WTC11 (cell line): ENCODE data around the gene TEX26. TPM values are rescaled to one million over a fixed set of nuclear protein-coding genes. Genes with fewer than 3 reads are reported as not detected.

Experiments
- ATAC-seq: fragments of 200-7000 bp; cut with Tn5 transposase; 2 replicates; pipeline ENCODE4 v1.10.0; 2021; ENCODE audit warnings: mild to moderate bottlenecking, moderate library complexity
- CTCF ChIA-PET: fragments of 300-600 bp; sonication (Branson Sonifier 250); formaldehyde crosslinking; loops from one replicate; lab custom pipeline; 2021; ENCODE audit warnings: antibody characterized with exemption; lab: Charles Lee
- POLR2A ChIA-PET: fragments of 350-600 bp; sonication (Branson Sonifier 250); formaldehyde crosslinking; loops from one replicate; lab custom pipeline; 2021; ENCODE audit warnings: antibody characterized with exemption; lab: Charles Lee
- DNase-seq: peaks from one replicate; pipeline ENCODE4 v3.0.0; 2021; ENCODE audit warnings: low spot score
- H3K27ac Mint-ChIP-seq: 2 replicates; pipeline ENCODE4 v1.8.0; 2021; ENCODE audit warnings: mixed read lengths
- H3K27me3 Mint-ChIP-seq: 2 replicates; pipeline ENCODE4 v1.8.0; 2021; ENCODE audit warnings: low read depth, mild to moderate bottlenecking, moderate library complexity, mixed read lengths
- H3K36me3 Mint-ChIP-seq: 2 replicates; pipeline ENCODE4 v1.8.0; 2021; ENCODE audit warnings: mixed read lengths
- H3K4me1 Mint-ChIP-seq: 2 replicates; pipeline ENCODE4 v1.8.0; 2022; ENCODE audit warnings: mixed read lengths
- H3K4me3 Mint-ChIP-seq: 2 replicates; pipeline ENCODE4 v1.8.0; 2021; ENCODE audit warnings: mild to moderate bottlenecking, moderate library complexity, mixed read lengths
- H3K9me3 Mint-ChIP-seq: 2 replicates; pipeline ENCODE4 v1.8.0; 2021; ENCODE audit warnings: mixed read lengths
- EMX1 ChIP-seq: fragments of 250-450 bp; sonication (Bioruptor Pico); IDR thresholded peaks from 2 replicates; pipeline ENCODE4 v1.8.0; 2021; ENCODE audit warnings: mild to moderate bottlenecking
- ETV6 ChIP-seq: sonication (generic); formaldehyde crosslinking; IDR thresholded peaks from 2 replicates; pipeline ENCODE4 v1.8.1; 2022; ENCODE audit warnings: mild to moderate bottlenecking, missing genetic modification reagents
- GTF2I ChIP-seq: fragments of 250-450 bp; sonication (Bioruptor Pico); conservative IDR thresholded peaks from 2 replicates; pipeline ENCODE4 v1.4.0; 2021; ENCODE audit warnings: mild to moderate bottlenecking
- HMGA2 ChIP-seq: fragments of 250-450 bp; sonication (Bioruptor Pico); IDR thresholded peaks from 2 replicates; pipeline ENCODE4 v1.4.0; 2021; ENCODE audit warnings: mild to moderate bottlenecking, moderate library complexity
- IRF2 ChIP-seq: sonication (generic); formaldehyde crosslinking; IDR thresholded peaks from 2 replicates; pipeline ENCODE4 v1.8.0; 2022; ENCODE audit warnings: low read depth, missing genetic modification reagents, borderline replicate concordance
- JAZF1 ChIP-seq: fragments of 250-450 bp; sonication (Bioruptor Pico); IDR thresholded peaks from 2 replicates; pipeline ENCODE4 v1.9.0; 2021; ENCODE audit warnings: moderate library complexity, mild to moderate bottlenecking, inconsistent platforms
- JUN ChIP-seq: sonication (generic); formaldehyde crosslinking; IDR thresholded peaks from 2 replicates; pipeline ENCODE4 v1.8.0; 2023; ENCODE audit warnings: mild to moderate bottlenecking, missing genetic modification reagents
- MLX ChIP-seq: sonication (generic); formaldehyde crosslinking; IDR thresholded peaks from 2 replicates; pipeline ENCODE4 v1.8.1; 2023; ENCODE audit warnings: mild to moderate bottlenecking, missing genetic modification reagents, moderate library complexity
- NFATC4 ChIP-seq: fragments of 250-450 bp; sonication (Bioruptor Pico); IDR thresholded peaks from 2 replicates; pipeline ENCODE4 v1.9.0; 2021; ENCODE audit warnings: mild to moderate bottlenecking
- NFE2L1 ChIP-seq: sonication (generic); formaldehyde crosslinking; IDR thresholded peaks from 2 replicates; pipeline ENCODE4 v1.8.1; 2023; ENCODE audit warnings: missing genetic modification reagents
- NR3C1 ChIP-seq: sonication (generic); formaldehyde crosslinking; conservative IDR thresholded peaks from 2 replicates; pipeline ENCODE4 v1.8.1; 2023; ENCODE audit warnings: low read depth, mild to moderate bottlenecking, missing genetic modification reagents
- OVOL2 ChIP-seq: fragments of 250-450 bp; sonication (Bioruptor Pico); IDR thresholded peaks from 2 replicates; pipeline ENCODE4 v1.9.0; 2021; ENCODE audit warnings: mild to moderate bottlenecking, borderline replicate concordance
- RELA ChIP-seq: sonication (generic); formaldehyde crosslinking; IDR thresholded peaks from 2 replicates; pipeline ENCODE4 v1.8.1; 2022; ENCODE audit warnings: missing genetic modification reagents, mild to moderate bottlenecking, borderline replicate concordance
- SP1 ChIP-seq: sonication (generic); formaldehyde crosslinking; conservative IDR thresholded peaks from 2 replicates; pipeline ENCODE4 v1.8.1; 2022; ENCODE audit warnings: missing genetic modification reagents
- TCF7 ChIP-seq: sonication (generic); formaldehyde crosslinking; IDR thresholded peaks from 2 replicates; pipeline ENCODE4 v1.8.0; 2022; ENCODE audit warnings: mild to moderate bottlenecking, low read depth, missing genetic modification reagents, moderate library complexity
- ZBTB21 ChIP-seq: sonication (generic); formaldehyde crosslinking; IDR thresholded peaks from 2 replicates; pipeline ENCODE4 v1.8.1; 2023; ENCODE audit warnings: mild to moderate bottlenecking, missing genetic modification reagents, borderline replicate concordance
- ZBTB43 ChIP-seq: sonication (generic); formaldehyde crosslinking; IDR thresholded peaks from 2 replicates; pipeline ENCODE4 v1.8.1; 2023; ENCODE audit warnings: mild to moderate bottlenecking, missing genetic modification reagents
- ZMAT4 ChIP-seq: fragments of 250-450 bp; sonication (Bioruptor Pico); IDR thresholded peaks from 2 replicates; pipeline ENCODE4 v1.9.0; 2021; ENCODE audit warnings: mild to moderate bottlenecking
- ZNF121 ChIP-seq: sonication (generic); formaldehyde crosslinking; IDR thresholded peaks from 2 replicates; pipeline ENCODE4 v1.8.0; 2023; ENCODE audit warnings: missing genetic modification reagents
- ZNF219 ChIP-seq: sonication (generic); formaldehyde crosslinking; IDR thresholded peaks from 2 replicates; pipeline ENCODE4 v1.8.0; 2023; ENCODE audit warnings: missing genetic modification reagents, mild to moderate bottlenecking, borderline replicate concordance
- ZNF671 ChIP-seq: fragments of 250-450 bp; sonication (Bioruptor Pico); IDR thresholded peaks from 2 replicates; pipeline ENCODE4 v1.8.0; 2021; ENCODE audit warnings: mild to moderate bottlenecking
- ZSCAN18 ChIP-seq: fragments of 250-450 bp; sonication (Bioruptor Pico); IDR thresholded peaks from 2 replicates; pipeline ENCODE4 v2.1.2; 2022; ENCODE audit warnings: mild to moderate bottlenecking, moderate library complexity
- total RNA-seq: library from RNA; stranded (reverse); gene quantifications from 3 replicates; pipeline ENCODE4 v1.2.3, GENCODE V29; 2021
- TF ChIP-seq, protein P1 (sequence below): sonication (generic); formaldehyde crosslinking; IDR thresholded peaks from 2 replicates; pipeline ENCODE4 v1.8.0; 2022; ENCODE audit warnings: mild to moderate bottlenecking, missing genetic modification reagents
- TF ChIP-seq, protein P2 (sequence below): sonication (generic); formaldehyde crosslinking; IDR thresholded peaks from 2 replicates; pipeline ENCODE4 v1.8.1; 2022; ENCODE audit warnings: low read depth, mild to moderate bottlenecking, moderate library complexity, missing genetic modification reagents, borderline replicate concordance
- TF ChIP-seq, protein P3 (sequence below): sonication (generic); formaldehyde crosslinking; IDR thresholded peaks from 2 replicates; pipeline ENCODE4 v1.8.0; 2022; ENCODE audit warnings: mild to moderate bottlenecking, missing genetic modification reagents

Gene TEX26
- total RNA-seq, 1 experiment from 2014 or later, result not detected

DNA sequence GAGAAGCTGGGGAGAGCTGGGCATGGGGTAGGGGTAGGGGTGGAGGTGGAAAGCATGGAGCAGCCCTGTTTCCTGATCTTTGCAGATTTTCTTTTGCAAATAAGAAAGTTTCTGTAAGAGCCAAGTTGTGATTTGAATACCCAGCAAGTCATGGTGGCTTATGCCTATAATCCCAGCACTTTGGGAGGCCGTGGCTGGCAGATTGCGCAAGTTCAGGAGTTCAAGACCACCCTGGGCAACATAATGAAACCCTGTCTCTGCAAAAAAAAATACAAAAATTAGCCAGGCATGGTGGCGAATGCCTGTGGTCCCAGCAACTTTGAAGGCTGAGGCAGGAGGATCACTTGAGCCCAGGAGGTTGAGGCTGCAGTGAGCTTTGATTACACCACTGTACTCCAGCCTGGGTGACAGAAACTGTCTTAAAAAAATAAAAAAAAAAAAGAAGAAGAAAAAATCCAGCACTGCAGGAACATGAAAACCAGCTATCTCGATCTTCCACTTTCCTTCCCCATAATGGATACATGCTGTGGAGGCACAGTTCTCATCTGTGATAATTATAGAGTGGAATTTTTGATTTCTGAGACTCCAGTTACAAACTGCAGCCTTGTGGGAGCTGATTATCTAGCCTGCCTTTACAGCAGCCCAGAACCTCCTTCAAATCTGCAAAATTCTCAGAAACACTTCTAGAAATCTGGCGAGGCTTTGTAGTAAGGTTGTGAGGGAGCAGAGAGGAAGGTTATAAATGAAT is 12.1 kb upstream of the TEX26 start:
- Mint-ChIP-seq H3K36me3 (no peaks in the 10 kb centered on the region), H3K9me3 (no peaks in the 10 kb centered on the region), H3K4me1 (peaks cover 12% of the 10 kb centered on the region), H3K27me3 (no peaks in the 10 kb centered on the region), H3K4me3 (no peak overlapping the region), H3K27ac (no peak overlapping the region)
- ChIA-PET POLR2A (no interaction called here), CTCF (interaction anchor here (0.8 kb wide), 1 partner anchor 55 kb away, joined by 4 read pairs; no protein-coding TSS in a partner anchor)
- TF ChIP-seq ZMAT4 (no peak), HMGA2 (CRISPR knock-in tag) (no peak), NFE2L1 (CRISPR knock-in tag) (no peak), MLX (CRISPR knock-in tag) (no peak), JUN (CRISPR knock-in tag) (no peak), TCF7 (CRISPR knock-in tag) (no peak), RELA (CRISPR knock-in tag) (no peak)
- TF ChIP-seq, protein P1, sequence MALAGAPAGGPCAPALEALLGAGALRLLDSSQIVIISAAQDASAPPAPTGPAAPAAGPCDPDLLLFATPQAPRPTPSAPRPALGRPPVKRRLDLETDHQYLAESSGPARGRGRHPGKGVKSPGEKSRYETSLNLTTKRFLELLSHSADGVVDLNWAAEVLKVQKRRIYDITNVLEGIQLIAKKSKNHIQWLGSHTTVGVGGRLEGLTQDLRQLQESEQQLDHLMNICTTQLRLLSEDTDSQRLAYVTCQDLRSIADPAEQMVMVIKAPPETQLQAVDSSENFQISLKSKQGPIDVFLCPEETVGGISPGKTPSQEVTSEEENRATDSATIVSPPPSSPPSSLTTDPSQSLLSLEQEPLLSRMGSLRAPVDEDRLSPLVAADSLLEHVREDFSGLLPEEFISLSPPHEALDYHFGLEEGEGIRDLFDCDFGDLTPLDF (CRISPR knock-in tag), result no peak
- TF ChIP-seq, protein P2, sequence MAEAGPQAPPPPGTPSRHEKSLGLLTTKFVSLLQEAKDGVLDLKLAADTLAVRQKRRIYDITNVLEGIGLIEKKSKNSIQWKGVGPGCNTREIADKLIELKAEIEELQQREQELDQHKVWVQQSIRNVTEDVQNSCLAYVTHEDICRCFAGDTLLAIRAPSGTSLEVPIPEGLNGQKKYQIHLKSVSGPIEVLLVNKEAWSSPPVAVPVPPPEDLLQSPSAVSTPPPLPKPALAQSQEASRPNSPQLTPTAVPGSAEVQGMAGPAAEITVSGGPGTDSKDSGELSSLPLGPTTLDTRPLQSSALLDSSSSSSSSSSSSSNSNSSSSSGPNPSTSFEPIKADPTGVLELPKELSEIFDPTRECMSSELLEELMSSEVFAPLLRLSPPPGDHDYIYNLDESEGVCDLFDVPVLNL, result no peak
- no peak for DNase-seq
- no peak for ATAC-seq

DNA sequence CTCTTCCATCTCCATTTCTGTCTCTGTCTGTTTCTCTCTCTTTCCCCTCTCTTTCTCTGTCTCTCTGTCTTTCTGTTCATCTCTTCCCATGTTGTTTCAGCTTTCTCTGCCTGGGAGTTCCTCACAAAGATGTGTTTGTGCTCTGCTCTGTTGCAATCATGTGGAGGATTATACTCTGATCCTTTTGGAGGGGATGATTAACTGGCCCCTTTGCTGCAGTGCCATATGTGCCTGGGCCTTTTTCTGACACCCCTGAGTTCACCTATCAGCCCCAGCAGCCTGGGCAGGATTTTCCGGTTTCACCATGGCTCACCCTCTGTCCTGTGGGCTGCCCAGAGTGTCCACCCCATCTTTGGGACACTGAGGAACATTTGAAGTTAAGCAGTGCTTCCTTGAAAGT is 9.0 kb upstream of the TEX26 start:
- H3K27ac Mint-ChIP-seq, result no peak overlapping the region
- ATAC-seq (no peak), DNase-seq (no peak)
- POLR2A ChIA-PET, result no interaction called here
- no peaks in the 10 kb centered on the region for H3K36me3 Mint-ChIP-seq
- TF ChIP-seq ZNF219 (CRISPR knock-in tag) (no peak), GTF2I (CRISPR knock-in tag) (no peak), NFATC4 (CRISPR knock-in tag) (no peak), ZNF121 (CRISPR knock-in tag) (no peak), HMGA2 (CRISPR knock-in tag) (no peak), SP1 (CRISPR knock-in tag) (no peak)
- H3K9me3 Mint-ChIP-seq, result no peaks in the 10 kb centered on the region
- CTCF ChIA-PET, result interaction anchor here (0.7 kb wide), 1 partner anchor 9 kb away, joined by 3 read pairs; the partner anchor contains the start of gene TEX26
- H3K4me3 Mint-ChIP-seq, result no peak overlapping the region
- H3K27me3 Mint-ChIP-seq, result no peaks in the 10 kb centered on the region
- H3K4me1 Mint-ChIP-seq, result peaks cover 16% of the 10 kb centered on the region

- POLR2A ChIA-PET, result no interaction called here
- ATAC-seq (no peak), DNase-seq (no peak)
- H3K36me3 Mint-ChIP-seq, result no peaks in the 10 kb centered on the region
- no peaks in the 10 kb centered on the region for H3K27me3 Mint-ChIP-seq
- H3K27ac Mint-ChIP-seq, result no peak overlapping the region
- H3K4me1 Mint-ChIP-seq, result peaks cover 24% of the 10 kb centered on the region
- H3K4me3 Mint-ChIP-seq, result no peak overlapping the region
- CTCF ChIA-PET, result no interaction called here
- H3K9me3 Mint-ChIP-seq, result no peaks in the 10 kb centered on the region
- TF ChIP-seq ZBTB21 (CRISPR knock-in tag) (no peak), ZNF219 (CRISPR knock-in tag) (no peak), ZBTB43 (CRISPR knock-in tag) (no peak), MLX (CRISPR knock-in tag) (no peak), IRF2 (no peak), RELA (CRISPR knock-in tag) (no peak), ETV6 (CRISPR knock-in tag) (no peak), ZNF671 (CRISPR knock-in tag) (no peak), ZSCAN18 (no peak), OVOL2 (CRISPR knock-in tag) (no peak), EMX1 (no peak), NR3C1 (no peak), JAZF1 (CRISPR knock-in tag) (no peak)
- TF ChIP-seq, protein P3, sequence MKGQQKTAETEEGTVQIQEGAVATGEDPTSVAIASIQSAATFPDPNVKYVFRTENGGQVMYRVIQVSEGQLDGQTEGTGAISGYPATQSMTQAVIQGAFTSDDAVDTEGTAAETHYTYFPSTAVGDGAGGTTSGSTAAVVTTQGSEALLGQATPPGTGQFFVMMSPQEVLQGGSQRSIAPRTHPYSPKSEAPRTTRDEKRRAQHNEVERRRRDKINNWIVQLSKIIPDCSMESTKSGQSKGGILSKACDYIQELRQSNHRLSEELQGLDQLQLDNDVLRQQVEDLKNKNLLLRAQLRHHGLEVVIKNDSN (CRISPR knock-in tag), result no peak
These were observed 7.7 kb upstream of the TEX26 start for GRCh38 chr13:30924721-30925120.
